ENCODE measurements around the gene DDX31.

DNA sequence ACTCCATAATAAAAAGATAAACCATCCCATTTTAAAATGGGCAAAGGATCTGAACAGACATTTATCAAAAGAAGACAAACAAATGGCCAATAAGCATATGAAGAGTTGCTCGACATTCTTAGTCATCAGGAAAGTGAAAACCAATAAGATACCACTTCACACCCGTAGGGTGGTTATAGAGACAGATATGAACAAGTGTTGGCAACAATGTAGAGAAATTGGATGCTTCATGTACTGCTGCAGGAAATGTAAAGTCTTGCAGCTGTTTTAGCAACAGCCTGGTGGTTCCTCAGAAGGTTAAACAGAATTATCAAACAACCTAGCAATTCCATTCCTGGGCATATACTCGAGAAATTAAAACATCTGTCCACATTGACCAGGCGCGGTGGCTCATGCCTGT lies 43.0 kb upstream of the DDX31 start:
- TF ChIP-seq, protein P1, sequence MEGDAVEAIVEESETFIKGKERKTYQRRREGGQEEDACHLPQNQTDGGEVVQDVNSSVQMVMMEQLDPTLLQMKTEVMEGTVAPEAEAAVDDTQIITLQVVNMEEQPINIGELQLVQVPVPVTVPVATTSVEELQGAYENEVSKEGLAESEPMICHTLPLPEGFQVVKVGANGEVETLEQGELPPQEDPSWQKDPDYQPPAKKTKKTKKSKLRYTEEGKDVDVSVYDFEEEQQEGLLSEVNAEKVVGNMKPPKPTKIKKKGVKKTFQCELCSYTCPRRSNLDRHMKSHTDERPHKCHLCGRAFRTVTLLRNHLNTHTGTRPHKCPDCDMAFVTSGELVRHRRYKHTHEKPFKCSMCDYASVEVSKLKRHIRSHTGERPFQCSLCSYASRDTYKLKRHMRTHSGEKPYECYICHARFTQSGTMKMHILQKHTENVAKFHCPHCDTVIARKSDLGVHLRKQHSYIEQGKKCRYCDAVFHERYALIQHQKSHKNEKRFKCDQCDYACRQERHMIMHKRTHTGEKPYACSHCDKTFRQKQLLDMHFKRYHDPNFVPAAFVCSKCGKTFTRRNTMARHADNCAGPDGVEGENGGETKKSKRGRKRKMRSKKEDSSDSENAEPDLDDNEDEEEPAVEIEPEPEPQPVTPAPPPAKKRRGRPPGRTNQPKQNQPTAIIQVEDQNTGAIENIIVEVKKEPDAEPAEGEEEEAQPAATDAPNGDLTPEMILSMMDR (conservative IDR thresholded peaks at IDR 0.05): no peak
- TF ChIP-seq ZFX (IDR thresholded peaks at IDR 0.05): no peak

Measured in C4-2B (cell line).